Calu3 (cell line): ENCODE data around the gene SDC3. TPM values are rescaled to one million over a fixed set of nuclear protein-coding genes. Genes with fewer than 3 reads are reported as not detected.

Source experiments
- BruUV-seq: library from RNA; stranded (reverse); fragments of 400-500 nt; replicated peaks from 2 replicates; lab custom pipeline; 2021; lab: Mats Ljungman, UMichigan
- CTCF ChIA-PET: fragments of 300-600 bp; sonication (Branson Sonifier 250); formaldehyde crosslinking; loops from one replicate; lab custom pipeline; 2022; ENCODE audit warnings: antibody characterized with exemption; lab: Charles Lee
- DNase-seq: peaks from one replicate; pipeline ENCODE4 v3.0.0; 2022
- H3K27ac Mint-ChIP-seq: one replicate; pipeline ENCODE4 v1.8.0; 2022; ENCODE audit warnings: mixed read lengths; ENCODE audit not compliant: unreplicated experiment
- H3K27me3 Mint-ChIP-seq: one replicate; pipeline ENCODE4 v1.8.0; 2022; ENCODE audit warnings: mixed read lengths; ENCODE audit not compliant: unreplicated experiment
- H3K36me3 Mint-ChIP-seq: one replicate; pipeline ENCODE4 v1.8.0; 2022; ENCODE audit warnings: mild to moderate bottlenecking, moderate library complexity, mixed read lengths; ENCODE audit not compliant: insufficient read depth, unreplicated experiment
- H3K4me1 Mint-ChIP-seq: one replicate; pipeline ENCODE4 v1.8.0; 2022; ENCODE audit warnings: mild to moderate bottlenecking, low read depth, mixed read lengths; ENCODE audit not compliant: unreplicated experiment
- H3K4me3 Mint-ChIP-seq: one replicate; pipeline ENCODE4 v1.8.0; 2022; ENCODE audit warnings: mild to moderate bottlenecking, low read depth, moderate library complexity, mixed read lengths; ENCODE audit not compliant: unreplicated experiment
- H3K9me3 Mint-ChIP-seq: one replicate; pipeline ENCODE4 v1.8.0; 2022; ENCODE audit warnings: low read depth, mixed read lengths; ENCODE audit not compliant: unreplicated experiment
- CTCF ChIP-seq: fragments of 200-600 bp; IDR thresholded peaks from one replicate; pipeline ENCODE4 v1.8.0; 2022; ENCODE audit warnings: antibody characterized with exemption; ENCODE audit not compliant: unreplicated experiment
- intact Hi-C: fragments of 100-400 bp; cut with micrococcal nuclease; formaldehyde crosslinking; loops from one replicate; pipeline ENCODE4 v1.10.0; 2022; ENCODE audit not compliant: unreplicated experiment
- total RNA-seq: library from RNA; stranded (reverse); gene quantifications from 2 replicates; pipeline ENCODE4 v1.2.3, GENCODE V29; 2022

The SDC3 gene
- total RNA-seq, 1 experiment from 2014 or later, result 15.0 TPM

- Mint-ChIP-seq H3K9me3 (no peaks in the 10 kb centered on the region), H3K27ac (no peak overlapping the region), H3K27me3 (no peaks in the 10 kb centered on the region), H3K4me1 (no peaks in the 10 kb centered on the region), H3K36me3 (peaks cover 6% of the 10 kb centered on the region), H3K4me3 (no peak overlapping the region)
- CTCF ChIA-PET, result no interaction called here
- intact Hi-C loops, result no loop called here
- no TSS peak for BruUV-seq
- no peak for TF ChIP-seq CTCF
- no peak for DNase-seq
Observed at GRCh38 chr1:30867537-30867936, 41.0 kb downstream of the SDC3 start.

GRCh38 chr1:30866594-30866993 lies 42.0 kb downstream of the SDC3 start:
- H3K9me3 Mint-ChIP-seq, result no peaks in the 10 kb centered on the region
- no TSS peak for BruUV-seq
- CTCF ChIA-PET, result interaction anchor here (1.4 kb wide), 1 partner anchor 19 kb away, joined by 3 read pairs; no protein-coding TSS in a partner anchor
- H3K27ac Mint-ChIP-seq, result no peak overlapping the region
- H3K36me3 Mint-ChIP-seq, result no peaks in the 10 kb centered on the region
- no peaks in the 10 kb centered on the region for H3K4me1 Mint-ChIP-seq
- DNase-seq, result no peak
- intact Hi-C loops, result no loop called here
- H3K27me3 Mint-ChIP-seq, result no peaks in the 10 kb centered on the region
- no peak for TF ChIP-seq CTCF
- H3K4me3 Mint-ChIP-seq, result no peak overlapping the region

GRCh38 chr1:30864681-30865080 lies 43.9 kb downstream of the SDC3 start:
- Mint-ChIP-seq H3K27me3 (no peaks in the 10 kb centered on the region), H3K36me3 (no peaks in the 10 kb centered on the region), H3K9me3 (no peaks in the 10 kb centered on the region), H3K27ac (no peak overlapping the region), H3K4me3 (no peak overlapping the region), H3K4me1 (no peaks in the 10 kb centered on the region)
- CTCF ChIA-PET, result no interaction called here
- no TSS peak for BruUV-seq
- intact Hi-C loops, result no loop called here
- DNase-seq, result no peak
- TF ChIP-seq CTCF, result no peak

- CTCF ChIA-PET, result no interaction called here
- no TSS peak for BruUV-seq
- no peak for DNase-seq
- intact Hi-C loops, result no loop called here
- no peaks in the 10 kb centered on the region for H3K4me1 Mint-ChIP-seq
- no peaks in the 10 kb centered on the region for H3K36me3 Mint-ChIP-seq
- no peaks in the 10 kb centered on the region for H3K9me3 Mint-ChIP-seq
- no peak overlapping the region for H3K27ac Mint-ChIP-seq
- no peak for TF ChIP-seq CTCF
- H3K4me3 Mint-ChIP-seq, result no peak overlapping the region
- H3K27me3 Mint-ChIP-seq, result no peaks in the 10 kb centered on the region
Observed at GRCh38 chr1:30863858-30864604, 44.5 kb downstream of the SDC3 start.
